ENCODE measurements around the gene RAP1GAP2.

The RAP1GAP2 gene

GRCh38 chr17:2909175-2909845 lies 113.1 kb downstream of the RAP1GAP2 start:
- TF ChIP-seq ZNF565 (CRISPR knock-in tag; conservative IDR thresholded peaks at IDR 0.05; ENCODE audit: low read depth) = no peak
- TF ChIP-seq OSR1 (CRISPR knock-in tag; IDR thresholded peaks at IDR 0.05) = no peak
- no peak for TF ChIP-seq PPARA (CRISPR knock-in tag; IDR thresholded peaks at IDR 0.05; ENCODE audit: borderline replicate concordance)
- TF ChIP-seq RARB (CRISPR knock-in tag; IDR thresholded peaks at IDR 0.05) = no peak
- no peak for TF ChIP-seq ISL1 (CRISPR knock-in tag; IDR thresholded peaks at IDR 0.05)
- no peak for TF ChIP-seq ZFP3 (CRISPR knock-in tag; IDR thresholded peaks at IDR 0.05)
- no peak for TF ChIP-seq CREB5 (CRISPR knock-in tag; IDR thresholded peaks at IDR 0.05; ENCODE audit: low read depth)
- TF ChIP-seq TSHZ2 (CRISPR knock-in tag; IDR thresholded peaks at IDR 0.05) = no peak
- TF ChIP-seq GLIS3 (CRISPR knock-in tag; IDR thresholded peaks at IDR 0.05) = no peak
- TF ChIP-seq TCF4 (CRISPR knock-in tag; IDR thresholded peaks at IDR 0.05; ENCODE audit: borderline replicate concordance) = no peak
- no peak for TF ChIP-seq BACH2 (CRISPR knock-in tag; IDR thresholded peaks at IDR 0.05; ENCODE audit: borderline replicate concordance)
- TF ChIP-seq PATZ1 (CRISPR knock-in tag; IDR thresholded peaks at IDR 0.05; ENCODE audit: borderline replicate concordance) = no peak
- no peak for TF ChIP-seq POU6F1 (CRISPR knock-in tag; IDR thresholded peaks at IDR 0.05; ENCODE audit: borderline replicate concordance, low read depth)
- TF ChIP-seq TOX (CRISPR knock-in tag; IDR thresholded peaks at IDR 0.05; ENCODE audit: borderline replicate concordance) = no peak
- TF ChIP-seq ESRRG (CRISPR knock-in tag; IDR thresholded peaks at IDR 0.05) = no peak
- no peak for TF ChIP-seq ZNF70 (CRISPR knock-in tag; IDR thresholded peaks at IDR 0.05)
- TF ChIP-seq ZFP30 (CRISPR knock-in tag; IDR thresholded peaks at IDR 0.05) = no peak
- no peak for TF ChIP-seq ARNTL (CRISPR knock-in tag; IDR thresholded peaks at IDR 0.05; ENCODE audit: borderline replicate concordance, low read depth)
- TF ChIP-seq SNAI2 (CRISPR knock-in tag; IDR thresholded peaks at IDR 0.05) = no peak
- no peak for TF ChIP-seq CSRNP3 (CRISPR knock-in tag; IDR thresholded peaks at IDR 0.05)
- peak; percentile 24; the same call in 1 of the 3 replicates for ATAC-seq

GRCh38 chr17:2909846-2910234 lies 113.6 kb downstream of the RAP1GAP2 start:
- TF ChIP-seq ZFP3 (CRISPR knock-in tag; IDR thresholded peaks at IDR 0.05) (no peak), ZFP30 (CRISPR knock-in tag; IDR thresholded peaks at IDR 0.05) (no peak), ZC3H10 (CRISPR knock-in tag; IDR thresholded peaks at IDR 0.05) (no peak), PATZ1 (CRISPR knock-in tag; IDR thresholded peaks at IDR 0.05; ENCODE audit: borderline replicate concordance) (no peak), CREB5 (CRISPR knock-in tag; IDR thresholded peaks at IDR 0.05; ENCODE audit: low read depth) (no peak), SNAI2 (CRISPR knock-in tag; IDR thresholded peaks at IDR 0.05) (no peak), OSR1 (CRISPR knock-in tag; IDR thresholded peaks at IDR 0.05) (no peak), POU6F1 (CRISPR knock-in tag; IDR thresholded peaks at IDR 0.05; ENCODE audit: borderline replicate concordance, low read depth) (no peak), ZNF70 (CRISPR knock-in tag; IDR thresholded peaks at IDR 0.05) (no peak), ZNF565 (CRISPR knock-in tag; conservative IDR thresholded peaks at IDR 0.05; ENCODE audit: low read depth) (no peak)
- no peak for ATAC-seq
